HG03064 (cell line): ENCODE data around the gene IL22RA2.

Source experiments
- ATAC-seq: cut with Tn5 transposase; IDR thresholded peaks from one replicate; pipeline ENCODE4 v1.9.1; 2021; ENCODE audit warnings: low read depth; ENCODE audit not compliant: unreplicated experiment

Gene IL22RA2

DNA sequence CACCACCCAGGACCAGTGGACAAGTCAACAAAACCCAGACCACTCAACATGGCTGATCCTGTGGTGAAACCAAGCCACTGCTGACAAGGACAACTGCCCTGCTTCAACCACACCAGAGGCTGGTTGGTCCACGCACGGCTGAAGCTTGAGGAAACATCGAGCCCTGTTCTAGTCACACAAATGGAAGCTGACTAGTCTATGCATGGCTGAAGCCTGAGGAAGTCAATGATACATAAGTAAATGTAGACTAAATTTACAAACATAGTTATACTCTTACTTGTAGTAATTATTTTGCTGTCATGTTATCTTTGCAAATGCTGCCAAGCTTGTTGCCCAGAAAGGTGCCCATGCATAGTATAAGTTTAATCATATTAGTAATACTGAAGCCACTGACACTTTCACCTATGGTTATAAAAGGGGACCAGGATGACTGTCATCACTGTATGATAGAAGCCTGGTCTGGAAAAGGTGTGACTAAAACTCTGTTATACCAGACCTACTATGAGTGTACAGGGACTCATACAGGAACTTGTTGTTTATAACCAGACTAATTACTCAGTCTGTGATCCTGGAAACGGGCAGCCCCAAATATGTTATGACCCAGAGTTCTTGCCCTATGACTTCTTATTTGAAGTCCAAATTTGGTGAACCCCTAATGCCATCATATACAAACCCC, 5.6 kb downstream of the IL22RA2 start:
- ATAC-seq = no peak

DNA sequence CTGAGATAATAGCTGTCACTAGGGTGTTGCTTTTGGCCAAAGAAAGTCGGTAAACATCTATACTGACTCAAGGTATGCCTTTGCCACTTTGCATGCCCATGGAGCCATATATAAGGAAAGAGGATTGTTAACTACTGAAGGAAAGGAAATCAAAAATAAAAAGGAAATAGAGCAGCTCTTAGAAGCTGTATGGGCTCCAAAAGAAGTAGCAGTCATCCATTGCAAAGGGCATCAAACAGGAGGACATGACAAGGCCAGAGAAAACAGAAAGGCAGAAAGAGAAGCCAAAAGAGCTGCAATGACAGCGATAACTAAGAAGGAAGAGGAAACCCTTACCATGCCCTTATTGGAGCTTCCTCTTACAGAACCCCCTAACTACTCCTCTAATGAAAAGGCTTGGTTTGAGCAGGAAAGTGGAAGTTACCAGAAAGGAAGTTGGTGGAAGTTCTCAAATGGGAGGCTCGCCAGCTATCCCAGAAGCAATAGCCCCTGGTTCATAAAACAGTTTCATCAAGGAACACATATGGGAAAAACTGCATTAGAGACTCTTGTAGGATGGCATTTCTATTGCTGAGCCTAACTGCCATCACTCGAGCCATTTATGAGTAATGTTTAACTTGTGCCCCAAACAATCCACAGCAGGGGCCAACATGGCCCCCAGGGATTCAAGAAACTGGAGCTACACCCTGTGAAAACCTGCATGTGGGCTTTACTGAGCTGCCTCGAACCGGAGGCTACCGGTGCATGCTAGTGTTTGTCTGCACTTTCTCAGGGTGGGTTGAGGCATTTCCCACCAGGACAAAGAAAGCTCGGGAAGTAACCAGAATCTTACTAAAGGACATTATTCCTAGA, 7.0 kb downstream of the IL22RA2 start:
- ATAC-seq = no peak

DNA sequence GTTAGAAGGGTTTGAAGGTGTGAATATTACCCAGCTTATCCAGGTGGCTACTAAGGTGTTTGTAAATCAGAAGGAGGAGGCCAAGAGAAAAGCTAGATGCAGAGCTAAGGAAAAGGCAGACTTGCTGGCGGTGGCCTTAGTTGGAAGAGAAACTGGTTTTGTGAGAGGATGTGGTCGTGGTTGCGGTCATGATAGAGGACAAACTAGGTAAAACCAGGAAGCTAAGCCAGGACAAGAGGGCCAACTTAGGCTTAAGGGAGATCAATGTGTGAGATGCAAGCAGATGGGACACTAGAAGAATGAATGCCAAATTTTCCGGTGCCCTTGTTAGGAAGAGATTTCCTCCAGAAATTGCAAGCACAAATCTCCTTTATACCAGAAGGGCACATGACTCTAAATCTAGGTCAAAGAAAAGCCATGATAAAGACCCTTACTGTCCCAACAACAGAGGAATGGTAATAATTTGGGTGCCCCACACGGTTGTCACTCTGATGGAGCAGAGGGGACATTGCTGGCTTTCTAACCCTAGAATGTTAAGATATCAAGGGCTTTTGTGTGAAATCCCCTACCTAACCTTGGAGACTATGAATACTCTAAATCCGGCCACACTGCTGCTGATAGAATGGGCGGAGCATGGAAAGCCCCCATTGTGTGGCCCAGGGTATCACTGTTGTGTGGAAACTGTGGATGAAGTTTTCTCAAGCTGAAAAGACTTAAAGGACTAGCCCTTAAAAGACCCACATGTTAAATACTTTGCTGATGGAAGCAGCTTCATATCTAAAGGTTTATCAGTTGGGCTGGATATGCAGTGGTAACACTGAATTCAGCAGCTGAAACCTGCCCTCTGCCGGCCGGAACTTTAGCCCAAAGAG, 7.8 kb downstream of the IL22RA2 start:
- peak; percentile 48 for ATAC-seq

DNA sequence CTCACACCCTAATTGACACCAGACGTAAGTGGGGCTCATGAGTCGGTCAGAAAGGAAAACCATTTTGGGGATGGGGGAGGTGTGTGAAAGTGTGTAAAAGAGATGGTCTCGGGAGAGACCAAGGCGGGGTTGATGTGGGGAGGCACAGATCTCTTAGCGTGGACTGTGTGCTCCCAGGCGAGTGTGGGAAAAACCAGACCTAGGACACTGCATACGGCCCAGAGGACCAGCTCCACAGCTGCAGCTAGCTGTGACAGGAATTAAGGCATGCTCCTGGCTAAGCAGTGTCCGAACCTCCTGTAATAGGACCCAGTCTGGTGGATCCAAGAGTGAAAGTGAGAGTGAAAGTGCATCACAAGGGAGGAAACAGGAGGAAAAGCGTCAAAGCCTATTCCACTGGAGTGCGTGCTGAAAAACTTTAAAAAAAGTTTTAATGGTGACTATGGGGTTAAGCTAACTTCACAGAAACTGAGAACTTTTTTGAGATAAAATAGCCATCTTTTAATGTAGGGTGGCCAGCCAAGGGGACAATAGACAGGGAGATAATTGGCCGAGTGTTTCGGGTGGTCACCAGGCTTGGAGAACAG, 9.6 kb downstream of the IL22RA2 start:
- no peak for ATAC-seq

DNA sequence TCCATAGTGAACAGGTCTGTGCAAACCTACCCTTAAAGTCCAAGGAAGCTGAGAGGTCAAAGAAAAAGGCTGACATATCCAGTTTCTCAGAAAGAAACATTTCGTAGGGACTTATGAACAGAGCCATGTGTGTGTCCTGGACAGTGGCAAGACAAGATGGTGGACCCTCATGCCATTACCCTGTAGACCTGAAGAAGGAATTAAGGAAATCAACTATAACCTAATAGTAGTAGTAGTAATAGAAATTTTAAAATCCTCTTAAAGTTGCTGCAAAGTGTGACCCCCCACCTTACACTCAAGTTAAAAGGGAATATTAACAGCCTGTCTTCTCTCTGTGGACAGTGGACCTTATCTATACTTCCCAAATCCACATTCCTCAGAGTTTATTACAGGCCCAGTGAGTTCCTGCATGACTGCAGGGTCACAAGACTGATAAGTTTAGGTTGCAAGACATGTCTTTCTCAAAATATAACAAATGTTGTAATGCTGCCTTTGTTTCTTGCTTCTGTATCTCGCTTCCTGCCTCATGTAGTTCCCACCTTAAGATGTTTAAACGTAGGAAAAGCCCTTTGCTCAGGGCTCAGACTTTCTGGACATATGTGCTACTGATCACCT, 10.6 kb downstream of the IL22RA2 start:
- ATAC-seq = no peak

DNA sequence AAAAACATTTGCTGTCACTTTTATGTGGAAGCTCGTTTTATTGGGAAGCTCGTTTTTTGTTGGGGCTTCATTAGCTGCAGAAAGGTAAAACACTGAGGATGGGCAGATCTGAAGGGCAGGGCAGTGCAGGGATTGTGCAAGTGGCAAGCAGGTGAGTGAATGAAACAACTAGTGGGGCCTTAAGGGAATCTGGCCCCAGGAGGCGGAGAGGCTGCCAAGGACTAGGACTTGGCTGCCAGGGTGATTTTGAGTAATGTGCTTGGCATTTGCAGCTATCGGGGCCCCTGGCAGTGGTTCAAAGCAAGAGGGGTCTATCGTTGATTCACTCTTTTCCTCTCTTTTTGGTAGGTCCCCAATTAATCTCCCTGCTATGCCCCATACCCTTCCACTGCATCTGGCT, 11.5 kb downstream of the IL22RA2 start:
- ATAC-seq = no peak

DNA sequence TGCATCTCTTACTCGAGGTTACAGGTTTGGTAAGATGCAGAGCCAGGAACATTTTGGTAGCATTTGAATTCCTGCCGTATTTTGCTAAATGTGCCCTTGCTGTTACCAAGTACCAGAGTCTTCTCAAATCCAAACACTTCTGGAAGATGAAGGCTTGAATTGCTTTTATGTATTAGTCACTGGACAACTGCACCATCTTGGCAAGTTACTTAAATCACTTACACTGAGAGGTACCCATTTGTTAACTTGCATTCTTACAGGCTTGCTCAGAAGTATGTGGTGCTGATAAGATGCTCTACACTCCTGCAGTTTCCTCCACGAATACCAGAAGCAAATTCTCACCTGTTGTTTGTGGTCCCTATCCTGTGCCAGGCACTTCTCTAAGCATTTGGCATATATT, 12.7 kb downstream of the IL22RA2 start:
- ATAC-seq = no peak

DNA sequence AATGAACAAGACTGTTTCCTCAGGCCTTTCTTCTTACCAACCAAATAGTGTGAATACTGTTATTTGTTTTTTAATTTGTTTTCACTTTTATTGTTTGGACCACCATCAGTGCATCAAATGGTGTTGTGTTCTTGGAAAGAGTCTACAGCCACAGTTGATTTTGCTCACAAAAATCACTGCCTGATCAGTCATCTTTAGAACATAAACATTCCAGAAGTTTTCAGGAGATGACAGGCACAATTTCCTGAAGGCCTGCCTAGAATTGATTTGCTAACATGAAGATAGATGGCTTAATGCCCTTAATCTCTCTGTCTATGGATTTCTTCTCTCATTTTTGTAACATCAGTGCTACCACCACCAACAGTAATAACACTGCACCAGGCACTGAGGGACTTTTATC, 13.5 kb downstream of the IL22RA2 start:
- ATAC-seq = no peak

DNA sequence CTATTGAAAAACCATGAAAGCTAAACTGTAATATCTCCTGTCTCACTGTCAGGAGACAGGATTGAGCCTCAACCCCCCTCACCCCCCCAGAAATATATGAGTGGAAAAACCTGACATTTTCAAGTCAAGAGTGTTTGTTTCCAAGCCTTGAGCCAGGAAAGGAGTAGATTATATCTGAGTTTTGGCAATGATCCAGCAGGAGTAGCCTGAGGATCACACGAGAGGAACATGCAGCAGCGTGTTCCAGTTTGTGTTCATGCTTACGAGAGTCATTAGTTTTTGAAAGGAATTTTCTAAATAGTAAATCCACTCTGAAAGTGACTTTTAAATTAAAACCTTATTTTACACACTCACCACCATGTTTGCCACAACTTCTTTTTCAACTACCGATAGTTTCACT, 15.8 kb downstream of the IL22RA2 start:
- ATAC-seq = no peak

DNA sequence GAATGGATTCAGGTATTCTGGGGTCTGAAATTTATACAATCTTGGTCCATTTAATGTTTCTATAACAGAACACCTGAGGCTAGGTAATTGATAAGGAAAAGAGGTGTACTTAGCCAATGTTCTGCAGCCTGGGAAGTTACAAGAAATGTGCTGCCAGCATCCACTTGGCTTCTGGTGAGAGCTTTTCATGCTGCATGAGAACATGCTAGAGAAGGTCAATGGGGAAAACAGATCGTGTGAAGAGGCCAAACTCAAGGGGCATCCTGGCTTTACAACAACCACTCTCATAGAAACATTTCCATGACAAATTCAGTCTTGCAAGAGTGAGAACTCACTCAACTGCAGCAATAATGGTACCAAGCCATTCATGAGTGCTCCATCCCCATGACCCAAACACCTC, 16.8 kb downstream of the IL22RA2 start:
- no peak for ATAC-seq

DNA sequence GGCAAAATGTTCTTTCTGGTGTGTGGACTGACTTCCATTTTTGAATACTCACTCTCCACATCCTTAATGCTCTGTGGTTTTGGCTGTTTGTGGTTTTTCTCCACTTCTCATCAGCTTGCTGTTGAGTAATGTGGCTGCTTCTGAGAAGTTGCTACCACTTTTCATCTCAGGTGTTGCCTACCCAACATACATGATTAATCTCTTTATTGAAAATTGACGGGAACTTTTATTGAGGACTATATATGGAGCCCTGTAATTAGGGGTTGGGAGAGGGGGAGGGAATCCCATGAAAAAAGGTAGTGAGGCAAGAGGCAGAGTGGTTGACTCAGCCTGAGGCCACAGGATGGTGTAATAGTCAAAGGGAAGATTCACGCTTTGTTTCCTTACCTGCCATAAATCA, 17.6 kb downstream of the IL22RA2 start:
- peak; percentile 59 for ATAC-seq

DNA sequence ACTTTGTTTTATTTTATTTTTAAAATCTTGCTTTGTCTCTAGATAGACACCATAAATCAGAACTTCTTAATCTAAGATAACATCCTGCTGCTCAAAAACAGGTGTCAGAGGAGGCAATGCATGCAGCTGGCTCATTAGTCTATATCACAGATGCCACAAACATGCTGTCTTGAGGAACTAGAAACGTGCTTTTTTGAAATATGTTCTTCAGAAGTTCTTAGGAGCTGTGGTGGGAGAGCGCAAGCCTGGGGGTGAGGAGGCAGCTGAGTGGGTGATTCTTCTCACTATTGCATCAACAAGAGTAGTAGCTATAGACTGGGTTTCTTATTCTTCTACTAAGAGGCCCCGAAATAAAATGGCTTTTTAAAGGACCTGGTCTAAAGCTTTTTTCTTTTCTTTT, 23.4 kb downstream of the IL22RA2 start:
- ATAC-seq = no peak

DNA sequence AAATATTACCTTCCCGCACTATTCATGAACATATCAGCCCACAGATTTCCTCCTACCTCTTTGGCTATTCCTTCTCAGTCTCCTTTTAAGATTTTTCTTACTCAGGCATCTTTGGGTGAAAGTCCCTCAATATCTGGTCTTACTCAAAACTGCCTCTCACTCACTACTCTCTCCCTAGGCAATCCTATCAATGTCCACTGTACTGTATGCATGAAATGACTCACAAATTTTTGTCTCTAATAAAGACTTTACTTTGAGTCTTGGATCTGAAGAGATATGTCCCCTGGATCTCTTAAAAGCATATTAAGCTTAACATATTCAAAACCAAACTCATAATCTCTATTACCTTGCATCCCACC, 24.4 kb downstream of the IL22RA2 start:
- no peak for ATAC-seq

DNA sequence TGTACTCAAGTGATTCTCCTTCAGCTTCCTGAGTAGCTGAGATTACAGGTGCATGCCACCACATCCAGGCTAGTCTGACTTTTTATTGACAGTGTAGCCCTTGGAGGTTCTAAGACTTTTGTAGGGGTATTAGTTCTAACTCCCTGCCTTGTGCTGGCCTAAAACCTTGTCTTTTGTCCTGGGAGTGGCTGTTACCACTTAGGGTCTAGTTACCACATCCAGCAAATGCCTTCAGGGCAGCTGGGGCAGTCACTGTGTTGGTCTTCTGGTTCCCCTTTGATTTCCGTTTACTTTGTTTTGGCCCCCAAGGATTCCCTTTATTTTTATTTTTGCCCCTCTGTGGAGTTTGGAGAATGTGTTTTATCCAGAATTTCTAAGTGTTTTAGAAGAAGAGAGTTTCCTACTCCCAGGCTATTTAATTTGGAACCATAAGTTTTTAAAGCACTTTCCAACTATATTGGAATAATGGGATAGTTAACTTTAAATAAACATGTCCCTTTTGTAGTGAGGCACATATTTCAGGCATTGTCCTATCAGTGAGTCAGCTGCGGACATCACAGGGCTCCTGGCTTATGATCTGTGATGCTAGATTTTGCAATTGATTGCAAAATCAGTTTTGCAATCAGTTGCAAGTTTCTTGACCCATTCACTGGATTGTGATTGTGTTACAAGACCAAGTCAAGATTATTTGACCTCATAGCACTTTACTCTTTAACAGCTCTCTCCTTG, 25.0 kb downstream of the IL22RA2 start:
- ATAC-seq = no peak

DNA sequence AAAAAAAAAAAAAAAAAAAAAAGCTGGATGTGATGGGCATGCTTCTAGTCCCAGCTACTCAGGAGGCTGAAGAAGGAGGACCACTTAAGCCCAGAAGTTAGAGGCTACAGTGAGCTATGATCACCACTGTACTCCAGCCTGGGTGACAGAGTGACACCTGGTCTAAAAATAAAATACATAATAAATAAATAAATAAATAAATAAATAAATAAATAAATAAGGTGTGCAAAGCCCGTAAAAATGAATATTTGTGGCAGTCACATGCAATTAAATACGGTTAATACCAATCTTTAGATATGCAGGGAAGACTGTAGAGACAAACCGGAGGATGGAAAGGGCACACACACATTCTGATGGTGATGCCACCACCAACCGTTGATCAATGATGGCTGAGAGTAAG, 26.2 kb downstream of the IL22RA2 start:
- no peak for ATAC-seq

DNA sequence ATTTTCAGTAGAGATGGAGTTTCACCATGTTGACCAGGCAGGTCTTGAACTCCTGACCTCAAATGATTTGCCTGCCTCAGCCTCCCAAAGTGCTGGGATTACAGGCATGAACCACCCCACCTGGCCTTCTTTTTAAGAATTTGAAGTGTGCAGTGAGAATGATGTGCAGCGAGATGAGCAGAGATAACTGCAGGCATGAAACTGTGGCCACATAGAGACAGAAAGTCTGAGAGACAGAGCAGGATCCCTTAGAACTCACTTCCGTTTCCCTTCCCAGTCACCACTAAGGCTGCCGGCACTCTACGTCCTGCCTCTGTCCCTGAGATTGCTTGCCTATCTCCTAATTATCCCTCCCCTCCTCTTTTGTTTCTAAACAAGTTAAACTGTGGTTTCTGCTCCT, 27.2 kb downstream of the IL22RA2 start:
- ATAC-seq = no peak

DNA sequence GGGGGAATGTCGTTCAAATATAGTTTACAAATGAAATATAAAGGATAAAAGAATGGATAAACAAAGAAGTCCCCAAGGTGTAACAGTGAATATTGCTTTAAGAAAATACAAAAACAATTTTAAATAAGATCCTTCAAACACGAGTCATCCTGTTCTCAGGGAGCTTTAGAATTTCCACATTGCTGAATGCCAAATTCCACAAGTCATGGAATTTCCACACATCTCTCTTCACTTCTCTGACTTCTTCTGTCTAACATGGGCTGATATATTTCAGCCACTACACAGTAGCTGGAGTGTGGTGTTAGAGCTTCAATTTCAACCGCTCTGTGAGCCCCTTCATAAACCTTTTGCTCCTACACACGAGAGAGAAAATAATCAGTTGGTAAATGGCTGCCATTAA, 28.0 kb downstream of the IL22RA2 start:
- ATAC-seq = no peak

DNA sequence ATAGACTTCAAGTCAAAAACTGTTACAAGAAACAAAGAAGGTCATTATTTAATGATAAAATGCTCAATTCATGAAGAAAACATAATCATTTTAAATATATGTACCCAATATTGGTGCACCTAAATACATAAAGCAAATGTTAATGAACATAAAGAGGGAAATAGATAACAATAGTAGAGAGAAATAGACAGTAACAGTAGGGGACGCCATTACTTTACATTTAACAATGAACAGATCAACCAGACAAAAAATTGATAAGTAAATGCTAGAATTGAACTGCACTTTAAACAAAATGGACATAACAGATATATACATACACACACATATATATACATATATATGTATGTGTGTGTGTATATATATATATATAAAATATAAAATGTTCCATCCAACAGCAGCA, 37.4 kb downstream of the IL22RA2 start:
- no peak for ATAC-seq

DNA sequence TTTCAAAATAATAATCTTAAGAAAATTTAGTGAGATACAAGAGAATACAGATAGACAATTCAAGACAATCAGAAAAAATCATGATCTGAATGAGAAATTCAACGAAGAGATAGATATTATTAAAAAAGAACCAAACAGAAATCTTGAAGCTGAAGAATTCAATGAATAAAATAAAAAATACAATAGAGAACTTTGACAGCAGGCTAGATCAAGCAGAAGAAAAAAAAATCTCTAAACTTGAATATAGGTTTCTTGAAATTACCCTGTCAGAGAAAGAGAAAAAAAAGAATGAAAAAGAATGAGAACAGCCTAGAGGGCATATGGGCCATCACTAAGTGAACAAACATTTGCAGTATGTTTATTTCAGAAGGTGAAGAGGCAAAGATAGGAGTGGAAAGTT, 39.0 kb downstream of the IL22RA2 start:
- no peak for ATAC-seq

DNA sequence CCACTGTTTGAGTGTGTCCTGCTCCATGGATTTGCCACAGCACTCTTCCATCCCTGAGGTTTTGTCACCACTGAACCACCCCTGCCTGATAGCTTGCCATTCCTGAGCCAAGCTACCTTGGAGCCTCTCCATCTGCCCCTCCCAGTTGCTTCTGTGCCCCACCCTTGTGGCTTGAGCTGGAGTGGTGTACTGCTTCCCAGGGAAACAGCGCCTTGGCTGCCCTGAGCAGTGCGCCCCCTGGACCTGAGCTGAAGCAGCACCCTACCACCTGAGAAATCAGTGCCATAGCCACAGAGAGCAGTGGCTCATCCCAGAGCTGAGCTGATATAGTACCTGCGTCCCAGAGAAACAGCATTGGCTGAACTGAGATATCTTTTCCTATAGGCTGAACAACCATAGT, 40.3 kb downstream of the IL22RA2 start:
- ATAC-seq = no peak
